ENCODE results near the gene AMOTL2.

AMOTL2 gene

DNA sequence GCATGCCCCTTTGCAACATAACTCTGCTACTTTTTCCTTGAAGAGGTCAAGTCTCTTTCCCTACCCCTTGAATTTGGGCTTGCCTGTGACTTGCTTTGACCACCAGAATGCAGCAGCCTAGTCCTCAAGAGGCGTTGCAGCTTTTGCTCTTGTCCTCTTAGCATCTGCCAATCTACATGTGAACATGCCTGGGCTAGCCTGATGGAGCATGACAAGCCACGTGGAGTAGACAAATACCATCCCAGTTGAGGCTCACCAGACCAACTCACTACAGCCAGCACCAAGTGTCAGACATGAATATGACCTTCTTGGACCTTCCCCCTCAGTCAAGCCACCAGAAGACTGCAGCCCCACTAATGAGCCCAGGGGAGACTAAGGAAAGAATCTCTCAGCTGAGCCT lies 32.9 kb downstream of the AMOTL2 start:
- TF ChIP-seq, protein P1, sequence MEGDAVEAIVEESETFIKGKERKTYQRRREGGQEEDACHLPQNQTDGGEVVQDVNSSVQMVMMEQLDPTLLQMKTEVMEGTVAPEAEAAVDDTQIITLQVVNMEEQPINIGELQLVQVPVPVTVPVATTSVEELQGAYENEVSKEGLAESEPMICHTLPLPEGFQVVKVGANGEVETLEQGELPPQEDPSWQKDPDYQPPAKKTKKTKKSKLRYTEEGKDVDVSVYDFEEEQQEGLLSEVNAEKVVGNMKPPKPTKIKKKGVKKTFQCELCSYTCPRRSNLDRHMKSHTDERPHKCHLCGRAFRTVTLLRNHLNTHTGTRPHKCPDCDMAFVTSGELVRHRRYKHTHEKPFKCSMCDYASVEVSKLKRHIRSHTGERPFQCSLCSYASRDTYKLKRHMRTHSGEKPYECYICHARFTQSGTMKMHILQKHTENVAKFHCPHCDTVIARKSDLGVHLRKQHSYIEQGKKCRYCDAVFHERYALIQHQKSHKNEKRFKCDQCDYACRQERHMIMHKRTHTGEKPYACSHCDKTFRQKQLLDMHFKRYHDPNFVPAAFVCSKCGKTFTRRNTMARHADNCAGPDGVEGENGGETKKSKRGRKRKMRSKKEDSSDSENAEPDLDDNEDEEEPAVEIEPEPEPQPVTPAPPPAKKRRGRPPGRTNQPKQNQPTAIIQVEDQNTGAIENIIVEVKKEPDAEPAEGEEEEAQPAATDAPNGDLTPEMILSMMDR (IDR thresholded peaks at IDR 0.05; ENCODE audit: control insufficient read depth, insufficient read depth, low read depth, low read length, missing control alignments) = no peak
- DNase-seq (ENCODE audit: low read depth) = no peak
- no peak overlapping the region for H3K4me3 ChIP-seq (ENCODE audit: control insufficient read depth, low read depth, low read length)

DNA sequence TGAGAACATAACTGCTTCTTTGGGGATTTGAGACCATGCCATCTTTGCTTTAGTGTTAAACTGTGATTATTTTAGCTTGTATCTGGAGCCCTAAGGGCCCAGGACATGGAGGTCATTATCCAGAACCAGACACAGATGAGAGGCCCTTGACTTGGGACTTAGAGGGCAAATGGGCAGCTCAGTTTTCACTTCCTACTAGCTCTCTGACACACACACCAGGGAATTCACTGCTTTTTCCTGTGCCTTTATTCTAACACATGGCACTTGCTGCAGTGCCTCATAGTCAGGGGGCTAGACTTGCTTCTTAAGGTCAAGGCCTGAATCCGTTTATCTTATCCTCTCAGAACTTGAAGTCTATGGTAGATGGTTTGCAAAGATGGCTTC lies 33.3 kb downstream of the AMOTL2 start:
- DNase-seq (ENCODE audit: low read depth) = no peak
- H3K4me3 ChIP-seq (ENCODE audit: control insufficient read depth, low read depth, low read length) = no peak overlapping the region
- TF ChIP-seq, protein P1 (IDR thresholded peaks at IDR 0.05; ENCODE audit: control insufficient read depth, insufficient read depth, low read depth, low read length, missing control alignments) = no peak

DNA sequence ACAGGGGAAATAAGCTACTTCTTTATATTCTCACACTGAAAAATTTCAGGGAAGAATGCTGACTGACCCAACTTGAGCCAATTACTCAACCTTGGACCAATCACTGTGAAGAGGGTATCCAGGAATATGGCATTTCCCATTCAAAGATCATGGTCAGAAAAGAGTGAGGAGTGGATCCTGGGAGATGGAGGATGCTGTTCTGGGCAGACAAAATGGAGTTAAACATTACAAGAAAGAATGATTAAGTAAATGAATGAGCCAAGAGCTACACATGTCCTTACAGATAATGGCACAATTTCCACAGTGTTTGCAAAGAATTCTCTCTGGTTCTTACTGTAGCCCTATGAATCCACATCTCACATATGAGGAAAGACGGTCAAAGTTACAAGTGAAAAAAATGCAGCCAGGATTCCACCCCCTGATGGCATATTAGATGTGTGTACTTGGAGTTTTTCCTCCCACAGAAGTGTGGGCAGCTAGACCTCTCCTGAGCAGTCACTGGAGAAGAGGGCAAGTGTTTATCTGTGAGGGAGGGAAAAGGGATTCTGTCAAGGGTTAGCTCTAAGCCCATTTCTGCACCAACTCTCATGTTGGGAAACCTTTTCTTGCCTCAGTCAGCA lies 33.8 kb downstream of the AMOTL2 start:
- TF ChIP-seq, protein P1 (IDR thresholded peaks at IDR 0.05; ENCODE audit: control insufficient read depth, insufficient read depth, low read depth, low read length, missing control alignments) = no peak
- no peak for DNase-seq (ENCODE audit: low read depth)
- no peak overlapping the region for H3K4me3 ChIP-seq (ENCODE audit: control insufficient read depth, low read depth, low read length)

DNA sequence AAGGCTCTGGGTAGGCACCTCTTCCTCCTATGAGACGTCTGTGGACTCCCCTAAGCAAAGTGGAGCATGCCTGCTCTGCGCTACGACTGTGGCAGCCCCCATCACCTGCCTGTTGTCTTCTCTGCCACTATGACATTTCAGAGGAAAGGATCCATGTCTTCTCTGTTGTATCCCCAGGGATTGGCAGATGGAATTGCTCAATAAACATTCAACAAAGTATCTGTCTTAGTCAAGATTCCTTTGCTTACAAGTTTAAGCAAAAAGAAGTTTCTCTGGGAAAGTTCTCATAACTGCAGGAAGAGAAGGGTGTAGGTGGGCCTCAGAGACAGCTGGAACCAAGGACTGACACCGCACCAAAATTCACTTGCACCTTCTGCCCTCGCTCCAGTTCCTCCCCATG lies 34.3 kb downstream of the AMOTL2 start:
- no peak for DNase-seq (ENCODE audit: low read depth)
- TF ChIP-seq, protein P1 (IDR thresholded peaks at IDR 0.05; ENCODE audit: control insufficient read depth, insufficient read depth, low read depth, low read length, missing control alignments) = no peak
- no peak overlapping the region for H3K4me3 ChIP-seq (ENCODE audit: control insufficient read depth, low read depth, low read length)

DNA sequence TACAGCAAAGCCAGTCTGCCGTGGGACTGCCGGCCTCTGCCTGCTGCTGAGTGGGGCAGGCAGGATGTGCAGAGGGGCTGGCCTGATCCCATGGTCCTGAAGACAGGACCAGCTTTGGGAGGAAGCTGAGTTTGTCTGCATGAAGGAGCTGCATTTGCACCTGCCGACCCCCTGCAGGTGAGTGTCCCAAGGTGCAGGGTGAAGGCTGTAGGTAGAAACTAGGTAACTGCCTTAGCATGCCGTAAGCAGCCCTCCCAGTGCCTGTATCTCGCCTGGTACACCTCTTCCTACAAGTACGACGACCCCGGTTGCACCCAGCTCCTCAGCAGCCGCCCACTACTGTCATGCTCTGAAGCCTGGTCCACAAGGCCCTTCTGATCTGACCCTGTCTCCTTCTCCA lies 34.9 kb downstream of the AMOTL2 start:
- no peak for DNase-seq (ENCODE audit: low read depth)
- TF ChIP-seq, protein P1 (IDR thresholded peaks at IDR 0.05; ENCODE audit: control insufficient read depth, insufficient read depth, low read depth, low read length, missing control alignments) = no peak
- no peak overlapping the region for H3K4me3 ChIP-seq (ENCODE audit: control insufficient read depth, low read depth, low read length)

DNA sequence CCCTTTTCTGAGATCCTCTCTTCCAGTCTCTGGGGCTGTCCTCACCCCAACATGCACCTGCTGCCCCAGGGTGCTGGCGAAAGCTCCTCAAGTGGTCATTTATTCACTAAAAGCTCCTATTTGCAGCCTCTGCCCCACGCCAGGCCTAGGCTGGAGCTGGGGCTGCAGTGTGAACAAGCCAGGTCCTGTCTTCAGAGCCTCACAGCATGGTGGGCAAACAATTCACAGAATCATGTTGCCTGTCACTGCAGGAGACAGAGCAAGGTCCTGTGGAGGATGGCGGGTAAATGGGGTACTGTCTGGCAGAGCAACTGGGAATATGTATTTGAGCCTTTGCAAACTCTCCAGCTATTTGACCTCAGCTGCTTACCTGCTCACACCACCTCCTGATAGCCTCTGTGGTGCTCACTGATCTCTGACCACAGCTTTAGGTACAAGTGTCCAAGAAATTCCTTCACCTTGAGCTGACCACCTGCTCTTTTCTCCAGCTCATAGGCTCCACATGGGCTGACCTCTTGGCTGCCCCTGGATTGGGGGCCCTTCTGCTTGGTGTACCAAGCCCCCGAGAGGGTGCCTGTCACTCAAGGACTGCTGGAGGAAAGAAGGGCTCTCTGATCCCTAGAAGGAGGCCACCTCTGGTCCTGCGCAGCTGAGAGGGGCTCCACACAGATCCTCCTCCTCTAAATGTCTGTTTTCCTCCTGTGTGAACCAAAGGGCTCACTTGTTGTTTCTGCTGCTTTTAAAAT lies 35.6 kb downstream of the AMOTL2 start:
- TF ChIP-seq, protein P1 (IDR thresholded peaks at IDR 0.05; ENCODE audit: control insufficient read depth, insufficient read depth, low read depth, low read length, missing control alignments) = no peak
- DNase-seq (ENCODE audit: low read depth) = no peak
- H3K4me3 ChIP-seq (ENCODE audit: control insufficient read depth, low read depth, low read length) = no peak overlapping the region
